K562 (cell line): ENCODE results near the gene GZF1. TPM values are rescaled to one million over a fixed set of nuclear protein-coding genes. Genes with fewer than 3 reads are reported as not detected.

ENCODE experiments used
- ARID1B ChIP-seq: fragments of 450-650 bp; IDR thresholded peaks from 2 replicates; pipeline ENCODE4 v1.6.1; 2016; ENCODE audit warnings: antibody characterized with exemption, mild to moderate bottlenecking, inconsistent platforms
- EP300 ChIP-seq: IDR thresholded peaks from 2 replicates; pipeline ENCODE4 v1.6.1; 2012; ENCODE audit warnings: low read length, improper control_type of control experiment
- ESRRA ChIP-seq: fragments of 450-650 bp; IDR thresholded peaks from 2 replicates; pipeline ENCODE4 v1.6.1; 2014; ENCODE audit warnings: low read depth, mild to moderate bottlenecking, moderate library complexity, borderline replicate concordance
- FOXK1 ChIP-seq: sonication (generic); formaldehyde crosslinking; IDR thresholded peaks from 2 replicates; pipeline ENCODE4 v1.8.0; 2022; ENCODE audit warnings: missing genetic modification reagents, mild to moderate bottlenecking, borderline replicate concordance
- KLF13 ChIP-seq: fragments of 450-650 bp; IDR thresholded peaks from 2 replicates; pipeline ENCODE4 v1.6.1; 2016; ENCODE audit warnings: missing genetic modification characterization, low read depth, mild to moderate bottlenecking, missing compliant biosample characterization, moderate library complexity, borderline replicate concordance
- POLR2A ChIP-seq: fragments of 450-650 bp; conservative IDR thresholded peaks from 2 replicates; pipeline ENCODE4 v1.6.1; 2016
- TAF1 ChIP-seq: IDR thresholded peaks from 2 replicates; pipeline ENCODE4 v1.6.1; 2011; ENCODE audit warnings: mild to moderate bottlenecking, low read length, moderate library complexity; ENCODE audit not compliant: insufficient read depth, control insufficient read depth, severe bottlenecking; ENCODE audit errors: extremely low read depth
- WHSC1 ChIP-seq: IDR thresholded peaks from one replicate; pipeline ENCODE4 v1.6.1; 2012; ENCODE audit warnings: low read length, control low read depth, inconsistent platforms
- ZFX ChIP-seq: sonication (generic); formaldehyde crosslinking; IDR thresholded peaks from 2 replicates; pipeline ENCODE4 v1.8.0; 2022; ENCODE audit warnings: mild to moderate bottlenecking, missing genetic modification reagents, moderate library complexity
- polyA plus RNA-seq, 8 experiments: library from polyadenylated mRNA; depleted of rRNA in 4 of 8; stranded (reverse) in 5 of 8; unstranded in 3 of 8; fragments of >200 nt; fragmentation: Nextera tagmentation in 2 of 8; fragmentation: Illumina TruSeq in 1 of 8; extraction: Ambion mirVana in 2 of 8; extraction: Trizol in 1 of 8; gene quantifications; 2 replicates each; pipeline versions ENCODE4 v1.2.1 to v1.2.3, GENCODE V29; 2011 to 2014; ENCODE audit warnings: inconsistent platforms in 1 of 8, missing spikeins in 1 of 8
- total RNA-seq, 7 experiments: library from RNA; depleted of rRNA in 6 of 7; stranded (reverse); fragments of >200 nt in 6 of 7; fragmentation: Illumina TruSeq in 2 of 7; extraction: Trizol in 2 of 7; gene quantifications; 2 replicates each; pipeline versions ENCODE4 v1.2.1 to v1.2.3, GENCODE V29; 2011 to 2021; ENCODE audit warnings: low replicate concordance in 1 of 7
- TF ChIP-seq, protein P1 (sequence below): conservative IDR thresholded peaks from 2 replicates; pipeline ENCODE4 v1.6.1; 2011; ENCODE audit warnings: low read depth, mild to moderate bottlenecking, low read length; ENCODE audit not compliant: control insufficient read depth
- TF ChIP-seq, protein P2 (sequence below): fragments of 250-450 bp; sonication (Bioruptor Pico); IDR thresholded peaks from 2 replicates; pipeline ENCODE4 v1.4.0; 2020; ENCODE audit warnings: mild to moderate bottlenecking
- TF ChIP-seq, protein P3 (sequence below), 2 experiments: IDR thresholded peaks; 2 replicates each; pipeline ENCODE4 v1.6.1; 2012; ENCODE audit warnings: improper control_type of control experiment in 2 of 2, low read depth in 2 of 2, low read length in 2 of 2, borderline replicate concordance in 1 of 2
- TF ChIP-seq, protein P4 (sequence below), 2 experiments: fragments of 450-650 bp; IDR thresholded peaks; 2 replicates each; pipeline ENCODE4 v1.6.1; 2018; ENCODE audit warnings: mild to moderate bottlenecking in 2 of 2, low read depth in 1 of 2; ENCODE audit not compliant: partially characterized antibody in 2 of 2

The GZF1 gene
- total and polyA plus RNA-seq, 9 of the 15 experiments (the other 6 are each of a cell fraction or from before 2014, with no cell fraction given), result 1.2 to 15.7 (median 7.4) TPM

DNA sequence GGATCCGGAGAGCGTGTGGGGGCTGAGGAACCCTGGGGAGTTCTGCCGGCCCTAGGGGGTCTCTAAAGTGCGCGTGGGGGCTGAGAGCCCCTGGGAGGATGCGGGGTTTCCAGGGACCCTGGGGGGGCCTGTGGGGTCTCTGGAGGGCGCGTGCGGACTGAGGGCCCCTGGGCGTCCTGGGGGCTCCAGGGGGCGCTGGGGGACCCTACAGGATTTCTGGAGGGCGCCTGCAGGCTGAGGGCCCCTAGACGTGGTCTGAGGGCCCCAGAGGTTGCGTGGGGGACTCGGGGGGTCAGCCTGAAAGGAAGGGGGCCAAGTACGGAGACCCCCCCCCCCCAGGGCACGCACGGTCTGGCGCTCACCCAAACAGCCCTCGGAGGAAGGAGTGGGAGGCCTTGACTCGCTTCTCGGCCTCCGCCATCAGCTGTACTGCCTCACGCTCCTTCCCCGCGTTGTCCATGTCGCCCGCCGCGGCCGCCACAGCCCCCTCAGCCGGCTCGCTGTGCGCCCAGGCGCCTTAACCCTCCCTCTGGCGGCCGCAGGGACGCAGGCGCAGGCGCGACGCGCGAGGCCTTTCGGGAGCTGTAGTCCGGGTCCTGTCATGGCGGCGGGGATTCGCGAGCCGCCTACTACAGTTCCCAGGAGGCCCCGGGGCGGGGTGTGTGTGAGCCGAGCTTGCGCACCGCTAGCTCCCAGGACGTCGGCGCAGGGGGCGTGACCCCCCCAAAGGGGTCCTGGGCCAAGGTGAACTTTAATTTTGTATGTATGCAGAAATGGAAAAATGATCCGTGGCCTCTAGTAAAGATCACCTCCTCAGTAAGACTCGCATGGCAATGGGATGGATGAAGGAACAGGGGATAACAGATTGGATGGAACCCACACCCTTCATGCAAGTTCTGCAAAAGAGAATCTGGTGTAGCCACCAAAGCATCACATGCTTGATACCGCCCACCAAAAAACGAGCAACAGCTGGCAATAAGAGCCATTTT is 59.3 kb downstream of the GZF1 start, which contains the start of gene NAPB (continued):
- TF ChIP-seq, protein P1, sequence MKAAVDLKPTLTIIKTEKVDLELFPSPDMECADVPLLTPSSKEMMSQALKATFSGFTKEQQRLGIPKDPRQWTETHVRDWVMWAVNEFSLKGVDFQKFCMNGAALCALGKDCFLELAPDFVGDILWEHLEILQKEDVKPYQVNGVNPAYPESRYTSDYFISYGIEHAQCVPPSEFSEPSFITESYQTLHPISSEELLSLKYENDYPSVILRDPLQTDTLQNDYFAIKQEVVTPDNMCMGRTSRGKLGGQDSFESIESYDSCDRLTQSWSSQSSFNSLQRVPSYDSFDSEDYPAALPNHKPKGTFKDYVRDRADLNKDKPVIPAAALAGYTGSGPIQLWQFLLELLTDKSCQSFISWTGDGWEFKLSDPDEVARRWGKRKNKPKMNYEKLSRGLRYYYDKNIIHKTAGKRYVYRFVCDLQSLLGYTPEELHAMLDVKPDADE, result peak; percentile 64; the same call in 1 of the 2 replicates
- TF ChIP-seq FOXK1 (CRISPR knock-in tag) (peak; percentile 43; the same call in 1 of the 2 replicates), EP300 (no peak), WHSC1 (no peak), ARID1B (no peak), ESRRA (no peak; the same call in 1 of the 2 replicates), ZFX (peak; percentile 64), KLF13 (tag) (peak; percentile 69), TAF1 (peak; percentile 66), POLR2A (peak; percentile 79)
- TF ChIP-seq, protein P2, sequence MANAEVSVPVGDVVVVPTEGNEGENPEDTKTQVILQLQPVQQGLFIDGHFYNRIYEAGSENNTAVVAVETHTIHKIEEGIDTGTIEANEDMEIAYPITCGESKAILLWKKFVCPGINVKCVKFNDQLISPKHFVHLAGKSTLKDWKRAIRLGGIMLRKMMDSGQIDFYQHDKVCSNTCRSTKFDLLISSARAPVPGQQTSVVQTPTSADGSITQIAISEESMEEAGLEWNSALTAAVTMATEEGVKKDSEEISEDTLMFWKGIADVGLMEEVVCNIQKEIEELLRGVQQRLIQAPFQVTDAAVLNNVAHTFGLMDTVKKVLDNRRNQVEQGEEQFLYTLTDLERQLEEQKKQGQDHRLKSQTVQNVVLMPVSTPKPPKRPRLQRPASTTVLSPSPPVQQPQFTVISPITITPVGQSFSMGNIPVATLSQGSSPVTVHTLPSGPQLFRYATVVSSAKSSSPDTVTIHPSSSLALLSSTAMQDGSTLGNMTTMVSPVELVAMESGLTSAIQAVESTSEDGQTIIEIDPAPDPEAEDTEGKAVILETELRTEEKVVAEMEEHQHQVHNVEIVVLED (CRISPR knock-in tag), result peak; percentile 80
- TF ChIP-seq, protein P3, sequence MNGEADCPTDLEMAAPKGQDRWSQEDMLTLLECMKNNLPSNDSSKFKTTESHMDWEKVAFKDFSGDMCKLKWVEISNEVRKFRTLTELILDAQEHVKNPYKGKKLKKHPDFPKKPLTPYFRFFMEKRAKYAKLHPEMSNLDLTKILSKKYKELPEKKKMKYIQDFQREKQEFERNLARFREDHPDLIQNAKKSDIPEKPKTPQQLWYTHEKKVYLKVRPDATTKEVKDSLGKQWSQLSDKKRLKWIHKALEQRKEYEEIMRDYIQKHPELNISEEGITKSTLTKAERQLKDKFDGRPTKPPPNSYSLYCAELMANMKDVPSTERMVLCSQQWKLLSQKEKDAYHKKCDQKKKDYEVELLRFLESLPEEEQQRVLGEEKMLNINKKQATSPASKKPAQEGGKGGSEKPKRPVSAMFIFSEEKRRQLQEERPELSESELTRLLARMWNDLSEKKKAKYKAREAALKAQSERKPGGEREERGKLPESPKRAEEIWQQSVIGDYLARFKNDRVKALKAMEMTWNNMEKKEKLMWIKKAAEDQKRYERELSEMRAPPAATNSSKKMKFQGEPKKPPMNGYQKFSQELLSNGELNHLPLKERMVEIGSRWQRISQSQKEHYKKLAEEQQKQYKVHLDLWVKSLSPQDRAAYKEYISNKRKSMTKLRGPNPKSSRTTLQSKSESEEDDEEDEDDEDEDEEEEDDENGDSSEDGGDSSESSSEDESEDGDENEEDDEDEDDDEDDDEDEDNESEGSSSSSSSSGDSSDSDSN (IDR thresholded peaks at IDR 0.05; ENCODE audit: borderline replicate concordance in 1 of 2, low read depth in 2 of 2, low read length in 2 of 2), result 0 out of 4 replicates have a peak, but pooled peaks of 1 of the 2 experiments have one; percentile 41
- TF ChIP-seq, protein P4, sequence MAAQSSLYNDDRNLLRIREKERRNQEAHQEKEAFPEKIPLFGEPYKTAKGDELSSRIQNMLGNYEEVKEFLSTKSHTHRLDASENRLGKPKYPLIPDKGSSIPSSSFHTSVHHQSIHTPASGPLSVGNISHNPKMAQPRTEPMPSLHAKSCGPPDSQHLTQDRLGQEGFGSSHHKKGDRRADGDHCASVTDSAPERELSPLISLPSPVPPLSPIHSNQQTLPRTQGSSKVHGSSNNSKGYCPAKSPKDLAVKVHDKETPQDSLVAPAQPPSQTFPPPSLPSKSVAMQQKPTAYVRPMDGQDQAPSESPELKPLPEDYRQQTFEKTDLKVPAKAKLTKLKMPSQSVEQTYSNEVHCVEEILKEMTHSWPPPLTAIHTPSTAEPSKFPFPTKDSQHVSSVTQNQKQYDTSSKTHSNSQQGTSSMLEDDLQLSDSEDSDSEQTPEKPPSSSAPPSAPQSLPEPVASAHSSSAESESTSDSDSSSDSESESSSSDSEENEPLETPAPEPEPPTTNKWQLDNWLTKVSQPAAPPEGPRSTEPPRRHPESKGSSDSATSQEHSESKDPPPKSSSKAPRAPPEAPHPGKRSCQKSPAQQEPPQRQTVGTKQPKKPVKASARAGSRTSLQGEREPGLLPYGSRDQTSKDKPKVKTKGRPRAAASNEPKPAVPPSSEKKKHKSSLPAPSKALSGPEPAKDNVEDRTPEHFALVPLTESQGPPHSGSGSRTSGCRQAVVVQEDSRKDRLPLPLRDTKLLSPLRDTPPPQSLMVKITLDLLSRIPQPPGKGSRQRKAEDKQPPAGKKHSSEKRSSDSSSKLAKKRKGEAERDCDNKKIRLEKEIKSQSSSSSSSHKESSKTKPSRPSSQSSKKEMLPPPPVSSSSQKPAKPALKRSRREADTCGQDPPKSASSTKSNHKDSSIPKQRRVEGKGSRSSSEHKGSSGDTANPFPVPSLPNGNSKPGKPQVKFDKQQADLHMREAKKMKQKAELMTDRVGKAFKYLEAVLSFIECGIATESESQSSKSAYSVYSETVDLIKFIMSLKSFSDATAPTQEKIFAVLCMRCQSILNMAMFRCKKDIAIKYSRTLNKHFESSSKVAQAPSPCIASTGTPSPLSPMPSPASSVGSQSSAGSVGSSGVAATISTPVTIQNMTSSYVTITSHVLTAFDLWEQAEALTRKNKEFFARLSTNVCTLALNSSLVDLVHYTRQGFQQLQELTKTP (IDR thresholded peaks at IDR 0.05; ENCODE audit: low read depth in 1 of 2, partially characterized antibody in 2 of 2), result peak in 1 of 2 experiments; percentile 92
